GOT3 (cell line): ENCODE measurements around the gene CCDC88C.

Experiments used
- DNase-seq: peaks from one replicate; lab custom pipeline; 2025; ENCODE audit warnings: mixed read lengths; lab: John Stamatoyannopoulos, UW

CCDC88C gene

DNA sequence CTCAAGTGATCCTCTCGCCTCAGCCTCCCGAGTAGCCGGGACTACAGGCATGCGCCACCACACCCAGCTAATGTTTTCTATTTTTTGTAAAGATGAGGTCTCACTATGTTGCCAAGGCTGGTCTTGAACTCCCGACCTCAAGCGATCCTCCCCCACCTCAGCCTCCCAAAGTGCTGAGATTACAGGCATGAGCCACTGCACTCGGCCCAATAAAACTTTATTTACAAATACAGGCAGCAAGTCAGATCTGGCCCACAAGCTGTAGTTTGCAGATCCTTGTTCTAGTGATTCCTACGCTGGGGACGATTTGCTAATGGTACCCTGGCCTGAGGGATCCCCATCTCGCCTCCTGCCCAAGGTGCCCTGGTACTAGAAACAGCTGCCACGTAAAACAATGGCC, 74.6 kb downstream of the CCDC88C start:
- DNase-seq: no peak

- no peak for DNase-seq
These were observed 75.3 kb downstream of the CCDC88C start for GRCh38 chr14:91342206-91342760.

- no peak for DNase-seq
These were observed 75.9 kb downstream of the CCDC88C start for GRCh38 chr14:91341751-91342154.

- no peak for DNase-seq
These were observed 76.3 kb downstream of the CCDC88C start for GRCh38 chr14:91341334-91341733.

- no peak for DNase-seq
These were observed 77.8 kb downstream of the CCDC88C start for GRCh38 chr14:91339671-91340369.

DNA sequence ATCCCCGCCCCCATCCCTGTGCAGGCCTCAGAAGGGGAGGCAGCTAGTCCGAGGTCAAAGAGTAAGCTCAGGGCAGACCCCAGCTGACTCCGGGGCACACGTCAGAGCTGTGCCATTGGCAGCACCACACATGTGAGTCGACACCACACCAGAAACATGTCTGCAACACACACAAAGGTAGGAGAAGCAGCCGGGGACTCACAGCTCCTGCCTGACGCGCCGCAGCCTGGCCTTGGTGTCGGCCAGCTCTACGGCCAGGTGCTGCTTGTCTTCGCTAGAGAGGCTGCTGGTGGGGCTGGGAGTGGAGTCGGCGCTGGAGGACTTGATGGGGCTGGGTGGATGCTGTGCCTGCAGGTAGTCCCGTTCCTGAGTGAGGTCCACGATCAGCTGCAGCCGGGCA, 78.5 kb downstream of the CCDC88C start:
- no peak for DNase-seq

- DNase-seq: no peak
These were observed 79.2 kb downstream of the CCDC88C start for GRCh38 chr14:91338379-91338778.

DNA sequence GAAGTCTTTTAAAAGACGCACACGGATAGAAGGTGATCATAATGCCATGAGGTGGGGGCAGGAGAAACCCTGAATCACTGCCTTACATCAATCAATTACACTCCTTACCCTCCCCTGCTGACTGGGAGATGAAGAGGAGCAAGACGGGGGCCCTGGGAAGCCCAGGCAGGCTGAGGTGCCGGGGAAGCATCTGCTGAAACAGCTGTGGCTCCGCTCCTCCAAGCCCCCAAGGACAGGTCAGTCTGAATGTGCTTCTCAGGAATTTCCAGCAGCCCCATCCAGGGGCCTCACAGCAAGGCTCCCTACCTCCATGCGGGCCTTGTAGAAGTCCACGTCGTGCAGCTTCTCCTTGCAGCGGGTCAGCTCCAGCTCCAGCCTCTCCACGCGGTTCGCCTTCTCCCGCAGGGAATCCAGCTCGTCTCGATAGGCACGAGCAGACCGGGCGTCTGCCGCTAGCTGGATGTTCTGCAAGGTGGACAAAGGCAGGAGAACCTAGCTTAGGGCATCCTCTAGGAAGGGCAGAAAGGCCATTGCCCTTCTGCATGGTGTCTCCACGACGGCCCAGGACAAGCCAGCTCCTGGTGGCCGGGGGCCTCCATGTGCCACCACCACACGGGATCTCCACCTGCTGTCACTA, 79.8 kb downstream of the CCDC88C start:
- no peak for DNase-seq

GRCh38 chr14:91336093-91336450, 81.5 kb downstream of the CCDC88C start:
- DNase-seq: no peak

- DNase-seq: no peak
These were observed 82.2 kb downstream of the CCDC88C start for GRCh38 chr14:91335191-91336092.

GRCh38 chr14:91333650-91334039, 84.0 kb downstream of the CCDC88C start:
- DNase-seq: no peak

DNA sequence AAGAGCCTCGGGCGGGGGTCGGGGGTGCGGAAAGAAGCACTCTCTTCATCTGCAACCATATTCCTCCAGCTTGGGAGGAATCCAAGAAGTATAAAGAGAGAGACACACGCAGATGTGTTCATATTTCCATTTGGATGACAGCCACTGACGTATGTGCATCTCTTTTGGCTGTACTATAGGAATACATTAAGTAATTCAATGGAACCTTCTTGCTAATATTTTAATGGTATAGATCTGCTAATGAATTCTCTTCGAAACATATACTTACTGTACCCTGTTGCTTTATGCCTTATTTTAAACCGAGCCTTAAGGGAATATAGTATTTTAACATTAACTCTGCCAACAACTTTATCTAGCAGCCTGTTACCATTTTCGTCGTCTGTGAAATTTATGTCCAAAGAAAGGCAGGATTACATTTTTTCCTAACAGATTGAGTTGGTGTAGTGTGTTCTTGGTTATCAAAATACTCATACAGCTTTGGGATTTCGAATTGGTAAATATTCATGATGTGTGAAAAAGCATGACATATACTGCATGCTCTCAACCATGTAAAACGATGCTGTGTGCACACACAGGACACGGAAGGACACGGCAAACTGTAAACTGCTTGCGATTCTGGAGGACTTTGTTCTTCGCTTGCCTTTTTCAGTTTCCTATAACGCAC, 84.5 kb downstream of the CCDC88C start:
- DNase-seq: no peak

GRCh38 chr14:91332171-91332985, 85.2 kb downstream of the CCDC88C start:
- no peak for DNase-seq

DNA sequence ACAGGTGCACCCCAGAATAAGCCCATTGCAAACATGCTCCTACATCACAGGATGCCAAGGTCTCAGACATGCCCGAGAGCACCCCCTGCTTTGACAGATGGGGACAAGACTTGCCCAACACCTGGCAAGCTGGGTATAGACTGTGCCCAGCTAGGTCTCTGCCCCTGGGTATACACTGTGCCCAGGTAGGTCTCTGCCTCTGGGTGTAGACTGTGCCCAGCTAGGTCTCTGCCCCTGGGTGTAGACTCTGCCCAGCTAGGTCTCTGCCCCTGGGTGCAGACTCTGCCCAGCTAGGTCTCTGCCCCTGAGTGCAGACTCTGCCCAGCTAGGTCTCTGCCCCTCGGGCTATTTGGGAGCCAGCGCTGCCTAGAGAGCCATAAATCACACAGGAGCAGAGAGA, 85.9 kb downstream of the CCDC88C start:
- no peak for DNase-seq

GRCh38 chr14:91330856-91331255, 86.8 kb downstream of the CCDC88C start:
- no peak for DNase-seq

DNA sequence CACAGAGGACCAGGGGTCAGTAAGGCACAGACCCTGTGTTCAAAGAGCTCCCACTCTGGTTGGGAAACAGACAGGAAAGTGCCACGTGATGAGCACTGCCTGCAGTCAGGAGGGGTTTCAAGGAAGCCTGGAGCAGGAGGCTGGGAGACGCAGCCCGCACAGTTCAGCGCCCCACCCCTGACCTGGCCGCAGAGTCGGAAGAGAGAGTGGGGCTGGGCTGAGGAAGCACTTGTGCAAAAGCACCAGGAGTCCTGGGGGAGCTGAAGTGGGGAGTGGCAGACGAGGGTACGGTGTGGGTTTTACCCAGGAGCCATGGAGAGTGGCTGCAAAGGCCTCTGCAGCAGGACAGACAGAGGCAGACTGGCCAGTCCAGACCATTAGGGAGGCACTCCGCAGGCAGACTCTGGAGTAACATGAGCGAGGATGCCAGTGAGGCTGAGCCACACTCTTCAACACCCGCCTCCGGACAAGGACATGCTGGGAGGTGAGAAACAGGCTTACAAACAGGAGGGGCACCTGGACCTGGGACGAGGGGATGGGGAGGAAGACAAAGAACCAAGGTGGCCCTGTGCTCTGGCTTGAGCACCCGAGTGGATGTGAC, 87.4 kb downstream of the CCDC88C start:
- no peak for DNase-seq

- no peak for DNase-seq
These were observed 88.1 kb downstream of the CCDC88C start for GRCh38 chr14:91329486-91330014.

GRCh38 chr14:91328313-91329050, 89.1 kb downstream of the CCDC88C start:
- DNase-seq: no peak

DNA sequence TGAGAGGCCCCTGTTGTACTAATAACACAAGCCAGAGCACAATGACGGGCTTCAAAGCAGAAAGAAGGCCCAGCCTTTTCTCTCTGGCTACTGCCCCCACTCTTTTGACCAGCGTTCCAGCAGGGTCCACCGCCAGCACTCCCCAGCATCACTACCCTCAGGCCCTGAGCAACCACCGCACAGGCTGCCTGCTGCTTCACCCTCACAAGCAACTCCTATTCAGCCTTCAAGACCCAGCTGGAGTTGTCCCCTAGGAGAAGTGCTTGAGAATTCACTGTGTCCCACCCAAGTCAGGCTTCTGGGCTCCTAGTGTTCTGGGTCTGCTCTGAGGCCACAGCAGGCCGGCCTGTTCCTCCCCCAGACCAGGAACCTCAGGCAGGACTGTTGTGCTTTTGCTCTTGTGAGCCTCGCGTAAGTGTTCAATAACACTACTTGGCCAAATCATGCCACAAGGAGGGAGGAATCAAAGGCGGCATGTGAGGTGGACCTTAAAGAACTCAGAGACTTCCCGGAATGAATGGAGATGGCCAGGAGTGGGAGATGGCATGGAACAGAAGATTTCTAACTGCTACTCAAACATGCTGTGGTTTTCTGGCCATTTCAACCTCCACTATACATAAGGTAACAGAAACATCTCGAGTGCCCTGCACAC, 89.8 kb downstream of the CCDC88C start:
- no peak for DNase-seq
